ENCODE measurements around the gene VMAC.

Gene VMAC

DNA sequence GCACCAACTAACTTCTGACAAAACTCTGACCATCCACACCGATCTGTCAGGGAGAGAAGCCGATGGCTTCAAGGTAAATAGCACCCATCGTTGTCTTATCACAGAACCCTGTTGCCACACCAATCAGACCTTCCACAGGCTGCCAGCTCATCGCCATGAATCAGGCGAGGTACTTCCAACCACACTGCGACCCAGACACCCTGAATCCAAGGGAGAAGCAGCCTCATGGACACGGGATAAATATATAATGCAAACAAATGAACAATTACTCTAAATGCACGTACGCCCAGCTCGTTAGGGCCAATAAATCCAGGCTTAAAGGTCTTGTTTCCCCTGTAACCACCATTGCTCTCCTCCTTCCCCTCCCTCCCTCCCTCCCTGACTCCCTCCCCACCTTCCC, 52.5 kb downstream of the VMAC start:
- DNase-seq (ENCODE audit: extremely low read depth, low read depth), result no peak
- no peak for TF ChIP-seq CTCF (IDR thresholded peaks at IDR 0.05; ENCODE audit: low read depth, low read length)

DNA sequence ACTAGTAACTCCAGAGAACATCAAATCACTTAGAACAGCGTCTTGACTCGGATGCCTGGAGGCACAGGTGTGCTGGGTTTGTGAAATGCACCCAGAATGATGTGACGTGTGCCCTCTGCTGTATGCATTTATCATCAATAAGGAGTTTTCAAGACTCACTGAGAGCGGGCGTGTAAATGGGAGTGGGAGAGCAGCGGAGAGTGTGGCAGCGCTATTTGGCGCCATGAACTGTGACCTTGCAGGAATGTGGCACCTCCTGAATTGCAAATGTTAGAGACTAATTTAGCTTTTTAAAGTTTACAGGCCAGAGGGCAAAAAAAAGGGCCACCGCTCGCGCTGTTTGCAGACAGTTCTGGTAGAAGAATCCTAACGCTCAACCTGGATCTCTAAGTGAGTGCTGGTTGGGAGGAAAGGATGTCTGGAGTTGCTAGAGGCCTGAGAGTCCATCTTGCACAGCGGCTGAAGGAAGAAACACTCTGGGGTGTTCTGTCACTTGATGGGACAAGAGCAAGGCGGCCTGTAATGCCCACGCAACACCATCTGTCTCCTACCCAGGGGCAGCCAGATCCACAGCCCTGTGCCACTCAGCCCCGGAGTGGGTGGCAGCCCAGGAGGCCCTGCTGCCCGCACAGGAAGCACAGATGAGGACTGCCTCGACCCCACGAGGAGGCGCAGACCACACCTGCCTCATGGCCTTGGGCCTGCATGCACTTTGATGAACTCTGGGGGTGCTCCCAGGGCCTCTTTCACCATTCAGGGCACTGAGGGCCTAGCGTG, 53.6 kb downstream of the VMAC start:
- TF ChIP-seq CTCF (IDR thresholded peaks at IDR 0.05; ENCODE audit: low read depth, low read length), result no peak
- no peak for DNase-seq (ENCODE audit: extremely low read depth, low read depth)

DNA sequence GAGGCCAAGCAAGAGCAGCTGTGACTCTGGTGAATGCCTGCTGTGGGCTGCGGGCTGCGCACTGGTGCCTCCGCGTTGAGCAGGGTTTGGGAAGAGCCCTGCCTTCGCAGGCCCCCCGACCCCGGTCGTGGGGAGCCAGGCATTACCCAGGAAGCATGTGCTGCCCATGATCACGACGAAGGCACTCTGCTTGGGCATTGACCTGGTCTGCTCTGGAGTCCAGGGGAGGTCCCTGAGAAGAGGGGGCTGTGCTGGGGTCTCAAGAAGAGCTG, 54.1 kb downstream of the VMAC start:
- no peak for DNase-seq (ENCODE audit: extremely low read depth, low read depth)
- no peak for TF ChIP-seq CTCF (IDR thresholded peaks at IDR 0.05; ENCODE audit: low read depth, low read length)

DNA sequence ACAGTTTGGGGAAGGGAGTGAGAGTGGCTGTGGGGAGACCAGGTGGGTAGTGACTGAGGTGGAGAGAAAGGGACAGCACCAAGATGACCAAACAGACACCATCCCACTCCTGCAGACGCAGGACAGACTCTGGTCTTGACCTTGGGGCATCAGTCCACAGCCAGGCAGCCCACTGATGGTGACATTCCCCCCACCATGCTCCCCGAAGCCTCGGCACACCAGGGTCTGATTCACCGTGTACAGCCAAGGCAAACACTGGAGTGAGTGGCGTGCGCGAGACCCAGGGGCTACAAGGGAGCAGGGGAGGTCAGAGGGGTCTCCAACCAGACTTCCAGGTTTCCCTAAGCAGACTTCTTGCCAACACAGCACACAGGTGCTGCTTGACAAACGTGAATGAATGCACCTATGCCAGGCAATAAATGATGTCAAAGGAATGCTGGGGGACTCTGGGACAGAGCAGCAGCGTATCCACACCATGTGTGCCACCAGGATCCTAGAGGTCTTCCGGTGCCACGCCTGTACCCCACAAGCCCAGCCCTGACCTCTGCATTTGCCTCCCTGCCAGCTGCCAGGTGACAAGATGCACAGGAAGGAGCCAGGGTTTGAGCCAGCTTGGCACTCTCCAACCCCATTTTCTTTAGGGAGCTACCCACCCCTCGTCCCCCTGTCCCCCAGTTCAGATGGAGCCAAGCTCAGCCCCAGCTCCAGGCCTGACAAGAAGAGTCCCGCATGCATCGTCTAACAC, 54.8 kb downstream of the VMAC start:
- TF ChIP-seq CTCF (IDR thresholded peaks at IDR 0.05; ENCODE audit: low read depth, low read length), result no peak
- DNase-seq (ENCODE audit: extremely low read depth, low read depth), result no peak

All from AG09319 (cell line).